ENCODE results near the gene PNPLA6. TPM values are rescaled to one million over a fixed set of nuclear protein-coding genes. Genes with fewer than 3 reads are reported as not detected.

The PNPLA6 gene
- total and polyA plus RNA-seq, 2 of the 13 experiments (the other 11 are each of a cell fraction or from before 2014, with no cell fraction given): 24.9 to 28.2 TPM

GRCh38 chr19:7500811-7501450, 34.6 kb upstream of the PNPLA6 start (continued):
- TF ChIP-seq CTCF (CRISPR knock-in tag; IDR thresholded peaks at IDR 0.05) (peak; percentile 27; the same call in 1 of the 2 replicates), TAF1 (CRISPR knock-in tag; IDR thresholded peaks at IDR 0.05) (no peak), IRF9 (CRISPR knock-in tag; IDR thresholded peaks at IDR 0.05; ENCODE audit: borderline replicate concordance) (peak; percentile 73; the same call in 1 of the 2 replicates), NFKB2 (CRISPR knock-in tag; IDR thresholded peaks at IDR 0.05; ENCODE audit: borderline replicate concordance) (peak; percentile 94; the same call in 1 of the 2 replicates), ZBTB4 (CRISPR knock-in tag; IDR thresholded peaks at IDR 0.05; ENCODE audit: borderline replicate concordance) (0 out of 2 replicates have a peak, but pooled peaks have one; percentile 27), ZNF30 (CRISPR knock-in tag; IDR thresholded peaks at IDR 0.05) (peak; percentile 60; the same call in 1 of the 2 replicates), ZNF883 (CRISPR knock-in tag; IDR thresholded peaks at IDR 0.05; ENCODE audit: not compliant biosample characterization) (peak; percentile 79), BRF2 (CRISPR knock-in tag; IDR thresholded peaks at IDR 0.05) (no peak), ARID2 (CRISPR knock-in tag; IDR thresholded peaks at IDR 0.05; ENCODE audit: borderline replicate concordance) (no peak), CSRNP2 (CRISPR knock-in tag; conservative IDR thresholded peaks at IDR 0.05; ENCODE audit: low read depth) (no peak), U2AF2 (IDR thresholded peaks at IDR 0.05; ENCODE audit: low read depth, low read length) (no peak), LBX2 (CRISPR knock-in tag; IDR thresholded peaks at IDR 0.05; ENCODE audit: borderline replicate concordance) (peak; percentile 25; the same call in 1 of the 2 replicates), ZNF260 (CRISPR knock-in tag; IDR thresholded peaks at IDR 0.05; ENCODE audit: borderline replicate concordance, low read depth) (no peak), CREB3 (CRISPR knock-in tag; IDR thresholded peaks at IDR 0.05) (peak; percentile 69; the same call in 1 of the 2 replicates), FOSL2 (CRISPR knock-in tag; IDR thresholded peaks at IDR 0.05) (0 out of 2 replicates have a peak, but pooled peaks have one; percentile 4), ZBTB38 (CRISPR knock-in tag; IDR thresholded peaks at IDR 0.05) (peak; percentile 85; the same call in 1 of the 2 replicates), THAP11 (CRISPR knock-in tag; IDR thresholded peaks at IDR 0.05) (peak; percentile 26; the same call in 1 of the 2 replicates)

All from HepG2 (cell line).